Neural progenitor cell (in vitro differentiated cells): ENCODE measurements around the gene TCF7. TPM values are rescaled to one million over a fixed set of nuclear protein-coding genes. Genes with fewer than 3 reads are reported as not detected.

Experiments
- DNase-seq: peaks from one replicate; pipeline ENCODE4 v3.0.0-alpha.2; 2016; ENCODE audit warnings: low spot score
- H2AFZ ChIP-seq: fragments of 200-600 bp; sonication (generic); replicated peaks from 2 replicates; pipeline ENCODE4 v1.6.1; 2016; ENCODE audit warnings: antibody characterized with exemption
- H3F3A ChIP-seq: fragments of 200-600 bp; sonication (generic); 2 replicates; pipeline ENCODE4 v1.6.1; 2016; ENCODE audit warnings: antibody characterized with exemption, low read depth
- H3K27ac ChIP-seq: fragments of 200-600 bp; sonication (generic); 2 replicates; pipeline ENCODE4 v1.5.1; 2016; ENCODE audit warnings: mild to moderate bottlenecking
- H3K27me3 ChIP-seq: fragments of 200-600 bp; sonication (generic); 2 replicates; pipeline ENCODE4 v1.6.1; 2016; ENCODE audit warnings: mild to moderate bottlenecking, moderate library complexity
- H3K36me3 ChIP-seq: fragments of 200-600 bp; sonication (generic); 2 replicates; pipeline ENCODE4 v1.5.1; 2016
- H3K4me1 ChIP-seq: fragments of 200-600 bp; sonication (generic); 2 replicates; pipeline ENCODE4 v1.6.1; 2016; ENCODE audit warnings: mixed run types
- H3K4me2 ChIP-seq: fragments of 200-600 bp; sonication (generic); 2 replicates; pipeline ENCODE4 v1.6.1; 2016
- H3K4me3 ChIP-seq: fragments of 200-600 bp; sonication (generic); 2 replicates; pipeline ENCODE4 v1.5.1; 2016
- H3K79me2 ChIP-seq: fragments of 200-600 bp; sonication (generic); 2 replicates; pipeline ENCODE4 v1.6.1; 2016; ENCODE audit warnings: low read depth
- H3K9ac ChIP-seq: fragments of 200-600 bp; sonication (generic); 2 replicates; pipeline ENCODE4 v1.6.1; 2016
- H3K9me3 ChIP-seq: fragments of 200-600 bp; sonication (generic); 2 replicates; pipeline ENCODE4 v1.5.1; 2016; ENCODE audit warnings: low read depth
- H4K20me1 ChIP-seq: fragments of 200-600 bp; sonication (generic); 2 replicates; pipeline ENCODE4 v1.6.1; 2016; ENCODE audit warnings: low read depth
- H3K27ac Mint-ChIP-seq: 3 replicates; pipeline ENCODE4 v1.8.0; 2021; ENCODE audit warnings: mixed read lengths
- H3K27me3 Mint-ChIP-seq: 2 replicates; pipeline ENCODE4 v1.8.0; 2022; ENCODE audit warnings: low read depth, mild to moderate bottlenecking, inconsistent platforms, moderate library complexity, mixed read lengths; ENCODE audit not compliant: insufficient read depth
- H3K36me3 Mint-ChIP-seq: 3 replicates; pipeline ENCODE4 v1.8.0; 2021; ENCODE audit warnings: mixed read lengths
- H3K4me1 Mint-ChIP-seq: 3 replicates; pipeline ENCODE4 v1.8.0; 2021; ENCODE audit warnings: mixed read lengths
- H3K4me3 Mint-ChIP-seq: 3 replicates; pipeline ENCODE4 v1.8.0; 2021; ENCODE audit warnings: mild to moderate bottlenecking, moderate library complexity, mixed read lengths
- H3K9me3 Mint-ChIP-seq: 3 replicates; pipeline ENCODE4 v1.8.0; 2020; ENCODE audit warnings: mixed read lengths
- CTCF ChIP-seq: fragments of 200-600 bp; sonication (generic); IDR thresholded peaks from 2 replicates; pipeline ENCODE4 v1.5.1; 2017; ENCODE audit warnings: antibody characterized with exemption, mild to moderate bottlenecking
- EZH2 ChIP-seq: fragments of 200-600 bp; sonication (generic); IDR thresholded peaks from 2 replicates; pipeline ENCODE4 v1.6.1; 2017; ENCODE audit warnings: antibody characterized with exemption, mild to moderate bottlenecking, moderate library complexity
- EZH2phosphoT487 ChIP-seq: fragments of 200-600 bp; sonication (generic); IDR thresholded peaks from 2 replicates; pipeline ENCODE4 v1.6.1; 2017; ENCODE audit warnings: antibody characterized with exemption
- total RNA-seq: library from RNA; depleted of rRNA; stranded (reverse); fragments of >200 nt; gene quantifications from 2 replicates; pipeline ENCODE4 v1.2.3, GENCODE V29; 2015; ENCODE audit warnings: low replicate concordance

Gene TCF7
- total RNA-seq, 1 donor from 2014 or later, result 0.73 TPM

DNA sequence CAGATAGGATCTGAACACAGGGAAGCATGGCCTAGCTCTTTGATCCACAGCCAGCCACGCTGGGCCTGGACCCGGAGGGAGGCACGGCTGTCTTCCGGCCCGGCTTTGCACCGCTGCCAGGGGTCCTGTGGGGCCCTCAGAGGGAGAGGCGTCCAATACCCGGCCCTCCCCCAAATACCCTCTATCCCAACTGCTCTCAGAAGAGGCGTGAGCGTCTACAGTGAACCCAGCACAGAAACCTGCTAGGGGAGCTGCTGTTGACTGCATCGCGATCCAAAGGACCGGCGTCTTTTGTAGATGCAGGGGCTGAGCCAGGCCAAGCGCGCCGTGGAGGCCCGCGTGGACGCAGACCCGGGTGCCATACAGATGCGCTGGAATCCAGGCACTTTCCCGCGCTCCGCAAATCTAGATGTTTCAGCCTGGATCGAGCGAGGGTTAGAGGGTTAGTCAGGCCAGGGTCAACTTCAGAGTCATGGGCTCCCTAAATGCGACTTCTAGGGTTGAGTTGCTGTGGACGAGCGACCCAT lies 1.1 kb upstream of the TCF7 start:
- Histone ChIP-seq H3K4me3 (peak overlapping the region; percentile 75), H2AFZ (no peak overlapping the region), H3K27me3 (peaks cover 61% of the 10 kb centered on the region), H3K9ac (no peak overlapping the region), H3K4me2 (peak overlapping the region; percentile 94), H3K4me1 (peaks cover 7% of the 10 kb centered on the region), H4K20me1 (peaks cover 38% of the 10 kb centered on the region), H3K79me2 (no peaks in the 10 kb centered on the region), H3K9me3 (no peaks in the 10 kb centered on the region), H3K27ac (no peak overlapping the region), H3K36me3 (no peaks in the 10 kb centered on the region), H3F3A (peaks cover 9% of the 10 kb centered on the region)
- Mint-ChIP-seq H3K4me1 (peaks cover 15% of the 10 kb centered on the region), H3K4me3 (peak overlapping the region; percentile 91), H3K36me3 (peaks cover 6% of the 10 kb centered on the region), H3K9me3 (no peaks in the 10 kb centered on the region), H3K27me3 (peaks cover 9% of the 10 kb centered on the region), H3K27ac (peak overlapping the region; percentile 53)
- no peak for DNase-seq
- TF ChIP-seq EZH2, result peak; percentile 66
- TF ChIP-seq EZH2phosphoT487, result no peak

- Histone ChIP-seq H3K27ac (no peak overlapping the region), H3K79me2 (no peaks in the 10 kb centered on the region), H3K4me2 (peak overlapping the region; percentile 94), H3K9ac (no peak overlapping the region), H3K27me3 (peaks cover 58% of the 10 kb centered on the region), H3F3A (peaks cover 9% of the 10 kb centered on the region), H3K9me3 (no peaks in the 10 kb centered on the region), H3K4me3 (peak overlapping the region; percentile 75), H3K4me1 (peaks cover 7% of the 10 kb centered on the region), H2AFZ (peak overlapping the region; percentile 81), H3K36me3 (no peaks in the 10 kb centered on the region), H4K20me1 (peaks cover 38% of the 10 kb centered on the region)
- TF ChIP-seq CTCF (no peak), EZH2phosphoT487 (peak; percentile 23)
- Mint-ChIP-seq H3K4me1 (peaks cover 15% of the 10 kb centered on the region), H3K27me3 (peaks cover 11% of the 10 kb centered on the region), H3K27ac (no peak overlapping the region), H3K4me3 (peak overlapping the region; percentile 79), H3K36me3 (peaks cover 12% of the 10 kb centered on the region), H3K9me3 (no peaks in the 10 kb centered on the region)
- DNase-seq, result peak; percentile 65
Measured at GRCh38 chr5:134114886-134115805, 665 bp downstream of the TCF7 start.

DNA sequence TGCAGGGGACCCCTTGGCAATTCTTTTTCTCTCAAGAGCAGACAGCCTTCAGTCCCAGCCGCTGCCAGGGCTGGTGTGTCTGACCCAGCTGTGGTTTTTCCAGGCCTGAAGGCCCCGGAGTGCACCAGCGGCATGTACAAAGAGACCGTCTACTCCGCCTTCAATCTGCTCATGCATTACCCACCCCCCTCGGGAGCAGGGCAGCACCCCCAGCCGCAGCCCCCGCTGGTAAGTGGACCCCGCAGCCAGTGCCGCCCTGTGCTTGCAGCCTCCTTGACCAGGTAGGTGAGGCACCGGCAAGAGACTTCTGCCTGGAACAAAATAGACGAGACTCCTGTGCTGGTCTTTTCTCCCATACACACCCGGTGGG lies 1.3 kb downstream of the TCF7 start:
- peaks cover 11% of the 10 kb centered on the region for H3K27me3 Mint-ChIP-seq
- Histone ChIP-seq H3K79me2 (no peaks in the 10 kb centered on the region), H3K4me2 (peak overlapping the region; percentile 94), H3K27ac (no peak overlapping the region), H3F3A (peaks cover 9% of the 10 kb centered on the region), H3K9ac (no peak overlapping the region), H3K4me3 (peak overlapping the region; percentile 75), H3K36me3 (no peaks in the 10 kb centered on the region), H3K27me3 (peaks cover 53% of the 10 kb centered on the region), H3K9me3 (no peaks in the 10 kb centered on the region), H3K4me1 (peaks cover 7% of the 10 kb centered on the region), H4K20me1 (peaks cover 38% of the 10 kb centered on the region), H2AFZ (peak overlapping the region; percentile 81)
- H3K4me3 Mint-ChIP-seq, result peak overlapping the region; percentile 79
- no peak for DNase-seq
- H3K36me3 Mint-ChIP-seq, result peaks cover 17% of the 10 kb centered on the region
- no peak overlapping the region for H3K27ac Mint-ChIP-seq
- no peak for TF ChIP-seq EZH2phosphoT487
- no peak for TF ChIP-seq CTCF
- TF ChIP-seq EZH2, result no peak
- H3K9me3 Mint-ChIP-seq, result no peaks in the 10 kb centered on the region
- peaks cover 11% of the 10 kb centered on the region for H3K4me1 Mint-ChIP-seq

DNA sequence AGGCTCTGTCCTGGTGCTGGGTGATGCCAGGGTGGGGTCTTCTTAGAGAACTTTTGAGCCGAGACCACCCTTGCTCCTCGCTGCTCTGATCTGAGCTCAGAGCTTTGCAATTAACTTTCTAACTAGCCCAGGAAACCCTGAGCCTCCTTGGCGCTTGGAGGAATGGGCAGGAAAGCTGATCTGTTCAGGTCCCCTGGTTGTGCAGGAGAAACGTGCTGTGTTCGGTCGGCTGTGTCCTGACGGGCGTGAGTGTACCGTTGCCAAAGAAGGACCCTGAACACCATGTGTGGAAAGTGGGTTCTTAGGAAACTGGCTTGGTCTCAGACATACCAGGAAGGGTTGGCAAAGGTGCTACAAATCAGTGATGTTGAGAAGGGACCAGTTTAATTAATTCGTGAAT lies 1.8 kb downstream of the TCF7 start:
- H3K36me3 ChIP-seq, result no peaks in the 10 kb centered on the region
- H3K27me3 ChIP-seq, result peaks cover 48% of the 10 kb centered on the region
- Mint-ChIP-seq H3K4me3 (peak overlapping the region; percentile 79), H3K9me3 (no peaks in the 10 kb centered on the region), H3K27ac (no peak overlapping the region), H3K27me3 (peaks cover 11% of the 10 kb centered on the region), H3K4me1 (peaks cover 8% of the 10 kb centered on the region), H3K36me3 (peaks cover 17% of the 10 kb centered on the region)
- H3K4me3 ChIP-seq, result no peak overlapping the region
- DNase-seq, result no peak
- H3F3A ChIP-seq, result peaks cover 9% of the 10 kb centered on the region
- no peak overlapping the region for H2AFZ ChIP-seq
- peaks cover 38% of the 10 kb centered on the region for H4K20me1 ChIP-seq
- H3K79me2 ChIP-seq, result no peaks in the 10 kb centered on the region
- H3K9ac ChIP-seq, result no peak overlapping the region
- no peak overlapping the region for H3K4me2 ChIP-seq
- TF ChIP-seq EZH2, result no peak
- TF ChIP-seq CTCF, result no peak
- TF ChIP-seq EZH2phosphoT487, result no peak
- peaks cover 7% of the 10 kb centered on the region for H3K4me1 ChIP-seq
- H3K9me3 ChIP-seq, result no peaks in the 10 kb centered on the region
- no peak overlapping the region for H3K27ac ChIP-seq
